ENCODE measurements around the gene SPATA3. TPM values are rescaled to one million over a fixed set of nuclear protein-coding genes. Genes with fewer than 3 reads are reported as not detected.
A peak's percentile ranks its signal among the peaks of the same experiment; 100 is the strongest.

The SPATA3 gene
- total and polyA plus RNA-seq, 2 of the 8 experiments (the other 6 are each of a cell fraction or from before 2014, with no cell fraction given) = not detected

GRCh38 chr2:231057590-231057989 is 61.7 kb downstream of the SPATA3 start:
- Histone ChIP-seq H4K20me1 (replicated peaks in 1 of 2; ENCODE audit: control insufficient read depth in 1 of 2, insufficient read depth in 2 of 2, low read length in 2 of 2) (peaks cover 2 to 10% of the 10 kb centered on the region in 2 experiments), H3K79me1 (ENCODE audit: low read depth, low read length) (no peaks in the 10 kb centered on the region; the same call in 1 of the 2 replicates), H2BK12ac (ENCODE audit: low read depth, low read length) (no peak overlapping the region), H3K56ac (replicated peaks; ENCODE audit: insufficient read length, low read depth, low read length) (no peak overlapping the region), H3K9me3 (ENCODE audit: insufficient read depth in 2 of 2, low read depth in 1 of 2, low read length in 1 of 2) (no peaks in the 10 kb centered on the region), H4K91ac (replicated peaks; ENCODE audit: insufficient read length, low read length) (no peak overlapping the region), H4K8ac (ENCODE audit: extremely low read depth, insufficient read depth, low read length) (no peak overlapping the region), H3K23me2 (ENCODE audit: low read depth, low read length) (peaks cover 10% of the 10 kb centered on the region), H3K4ac (replicated peaks; ENCODE audit: insufficient read length, low read depth, low read length) (no peak overlapping the region), H3K4me1 (replicated peaks in 1 of 4; ENCODE audit: control insufficient read depth in 3 of 4, insufficient read depth in 4 of 4, low read length in 3 of 4) (peaks cover 0 to 8% (median 1%) of the 10 kb centered on the region in 4 experiments; a peak in 5 of 7 replicates), H3K9ac (replicated peaks in 1 of 4; ENCODE audit: extremely low read depth in 1 of 4, low read depth in 3 of 4, low read length in 3 of 4) (peak overlapping the region; percentile 46 to 99 (median 88)), H3K27me3 (replicated peaks in 1 of 4; ENCODE audit: control insufficient read depth in 3 of 4, extremely low read depth in 1 of 4, insufficient read depth in 3 of 4, low read length in 3 of 4) (peaks cover 0 to 15% (median 8%) of the 10 kb centered on the region in 4 experiments; a peak in 5 of 7 replicates), H3K4me2 (ENCODE audit: insufficient read depth in 1 of 2, low read depth in 2 of 2, low read length in 2 of 2) (peak overlapping the region; percentile 83 to 91), H3K14ac (ENCODE audit: insufficient read length) (no peak overlapping the region), H3K4me3 (ENCODE audit: extremely low read depth in 1 of 4, insufficient read depth in 2 of 4, low read depth in 3 of 4, low read length in 4 of 4) (peak overlapping the region; percentile 81 to 99 (median 96)), H3K18ac (ENCODE audit: extremely low read depth, low read length) (no peak overlapping the region), H2BK20ac (ENCODE audit: low read length) (no peak overlapping the region), H3K79me2 (ENCODE audit: control insufficient read depth in 1 of 2, insufficient read depth in 2 of 2, low read length in 2 of 2) (peaks cover 26 to 47% of the 10 kb centered on the region in 2 experiments), H2BK15ac (ENCODE audit: low read length) (no peak overlapping the region), H2AFZ (ENCODE audit: low read length) (no peak overlapping the region), H2BK120ac (replicated peaks; ENCODE audit: low read depth, low read length) (no peak overlapping the region), H3K23ac (ENCODE audit: insufficient read length) (no peak overlapping the region), H3K36me3 (ENCODE audit: control insufficient read depth in 2 of 4, insufficient read depth in 4 of 4, low read length in 3 of 4) (peaks cover 5 to 12% (median 9%) of the 10 kb centered on the region in 4 experiments), H2BK5ac (ENCODE audit: low read depth, low read length) (peak overlapping the region; percentile 100; the same call in 1 of the 2 replicates), H4K5ac (ENCODE audit: insufficient read length, low read depth, low read length) (no peak overlapping the region), H3K27ac (ENCODE audit: low read depth, low read length) (no peak overlapping the region), H2AK5ac (ENCODE audit: low read depth, low read length) (no peak overlapping the region)
- ChIA-PET POLR2A (ENCODE audit: partially characterized antibody) (interaction anchor here (1.1 kb wide), 1 partner anchor 355 kb away, joined by 4 read pairs; no protein-coding TSS in a partner anchor), CTCF (ENCODE audit: partially characterized antibody) (interaction anchor here (0.8 to 1.4 kb wide), 15 partner anchors 8 to 405 kb away, joined by 3 to 6 read pairs (median 3); partner anchors contain the start of gene GPR55)
- no peak for DNase-seq (ENCODE audit: low read depth in 1 of 2, low spot score in 2 of 2)
- WGBS, 2 experiments (ENCODE audit: extremely low coverage in 1 of 2, insufficient coverage in 1 of 2, insufficient read length in 1 of 2, insufficient replicate concordance in 2 of 2, low coverage in 1 of 2, low lambda C conversion rate in 2 of 2, missing lambda C conversion rate in 1 of 2) = 12% methylated on average over 10 of the region's 10 CpGs; no CpG with 5 or more reads in 1 of the 2 experiments
- FAIRE-seq = no peak
- TF ChIP-seq ASH2L (IDR thresholded peaks at IDR 0.05; ENCODE audit: low read length) (no peak), SAP30 (IDR thresholded peaks at IDR 0.05; ENCODE audit: insufficient read depth, insufficient replicate concordance, low read length) (peak; percentile 48), SIN3A (conservative IDR thresholded peaks at IDR 0.05 in 1 of 2, IDR thresholded peaks at IDR 0.05 in 1 of 2; ENCODE audit: low read depth in 1 of 2, low read length in 2 of 2) (0 out of 4 replicates have a peak, but pooled peaks of 1 of the 2 experiments have one; percentile 14)
